ENCODE data around the gene MEGF11.

Gene MEGF11

DNA sequence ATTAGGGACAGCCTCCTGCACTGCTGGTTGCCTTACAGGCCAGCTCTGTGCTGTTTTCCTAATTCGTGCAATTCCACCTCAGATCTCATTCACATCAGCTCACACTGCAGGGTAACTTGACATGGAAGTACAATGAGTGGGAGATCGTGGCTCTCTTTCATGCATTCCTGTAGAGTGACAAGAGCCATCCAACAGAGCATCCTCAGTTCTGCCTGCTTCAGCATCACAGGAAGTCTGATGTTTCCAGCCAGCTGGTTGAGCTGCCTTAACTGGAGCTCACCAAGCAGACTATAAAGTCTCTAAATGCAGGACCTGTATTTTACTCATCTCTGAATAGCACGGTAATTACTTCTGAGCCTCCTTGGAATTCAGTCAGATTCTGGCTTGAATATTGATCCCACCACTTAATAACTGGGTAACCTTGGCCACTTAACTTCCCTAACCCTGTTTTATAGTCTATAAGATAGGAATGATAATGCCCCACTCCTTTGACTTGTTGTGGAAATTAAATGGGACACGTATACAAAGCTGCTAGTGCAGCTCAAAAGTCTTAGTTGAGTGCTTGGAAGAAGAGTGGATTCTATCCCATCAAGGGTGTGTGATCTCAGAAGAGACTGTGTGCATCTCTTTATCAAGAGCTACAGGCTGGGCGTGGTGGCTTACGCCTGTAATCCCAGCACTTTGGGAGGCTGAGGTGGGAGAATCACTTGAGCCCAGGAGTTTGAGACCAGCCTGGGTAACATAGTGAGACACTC, 38.4 kb upstream of the MEGF11 start:
- no peaks in the 10 kb centered on the region for H3K36me3 ChIP-seq (ENCODE audit: control insufficient read depth, insufficient read depth, low read length)
- H3K27me3 ChIP-seq (ENCODE audit: control insufficient read depth, insufficient read depth, low read length, poor library complexity, severe bottlenecking), result peaks cover 32% of the 10 kb centered on the region
- H3K9me3 ChIP-seq (ENCODE audit: control insufficient read depth, low read length), result no peaks in the 10 kb centered on the region
- H3K27ac ChIP-seq (ENCODE audit: insufficient read depth, low read depth, low read length, poor library complexity, severe bottlenecking), result no peak overlapping the region
- 70 to 72% methylated on average over 6 of the region's 6 CpGs for WGBS, 2 experiments
- peaks cover 6% of the 10 kb centered on the region for H3K4me1 ChIP-seq (ENCODE audit: control insufficient read depth, insufficient read depth, low read length)
- H3K4me3 ChIP-seq (ENCODE audit: insufficient read depth, low read depth, low read length), result no peak overlapping the region

DNA sequence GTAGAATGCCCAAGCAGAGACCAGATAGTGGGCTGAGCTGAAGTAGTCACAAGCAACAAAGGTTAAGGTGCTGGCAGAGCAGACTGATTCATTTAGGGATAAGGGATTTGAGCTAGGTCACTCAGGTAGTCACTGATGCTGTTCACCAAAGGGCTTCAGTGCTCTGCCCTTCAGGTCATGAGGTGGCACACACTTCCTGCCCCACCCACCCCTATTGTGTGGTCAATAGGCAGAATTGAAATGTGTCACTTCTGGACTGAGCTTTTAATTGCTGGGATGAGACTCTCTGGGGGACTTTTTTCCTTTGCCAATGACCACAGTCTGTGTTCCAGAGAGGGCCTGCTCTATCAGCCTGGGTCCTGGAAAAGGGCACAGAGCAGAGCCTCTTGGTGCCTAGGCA, 37.0 kb upstream of the MEGF11 start:
- no peaks in the 10 kb centered on the region for H3K9me3 ChIP-seq (ENCODE audit: control insufficient read depth, low read length)
- H3K27ac ChIP-seq (ENCODE audit: insufficient read depth, low read depth, low read length, poor library complexity, severe bottlenecking), result no peak overlapping the region
- H3K4me1 ChIP-seq (ENCODE audit: control insufficient read depth, insufficient read depth, low read length), result peaks cover 6% of the 10 kb centered on the region
- no peak overlapping the region for H3K4me3 ChIP-seq (ENCODE audit: insufficient read depth, low read depth, low read length)
- no peaks in the 10 kb centered on the region for H3K36me3 ChIP-seq (ENCODE audit: control insufficient read depth, insufficient read depth, low read length)
- H3K27me3 ChIP-seq (ENCODE audit: control insufficient read depth, insufficient read depth, low read length, poor library complexity, severe bottlenecking), result peaks cover 27% of the 10 kb centered on the region

DNA sequence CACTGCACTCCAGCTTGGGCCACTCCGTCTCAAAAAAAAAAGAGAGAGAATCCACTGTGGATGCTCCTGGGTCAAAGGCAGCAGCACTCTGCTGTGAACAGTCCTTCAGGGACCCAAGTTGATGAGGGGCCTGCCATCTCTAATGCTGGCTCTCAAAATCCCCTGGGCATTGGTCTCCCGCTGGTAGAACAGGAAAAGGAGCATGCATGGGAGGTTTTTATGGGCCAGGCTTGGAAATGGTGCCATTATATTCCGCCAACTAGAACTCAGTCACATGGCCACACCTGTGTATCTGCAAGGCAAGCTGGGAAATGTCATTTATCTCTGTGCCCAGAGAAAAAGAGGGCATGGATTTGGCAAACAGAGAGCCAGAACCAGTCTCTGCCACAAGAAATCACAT, 36.5 kb upstream of the MEGF11 start:
- Histone ChIP-seq H3K9me3 (ENCODE audit: control insufficient read depth, low read length) (no peaks in the 10 kb centered on the region), H3K27me3 (ENCODE audit: control insufficient read depth, insufficient read depth, low read length, poor library complexity, severe bottlenecking) (peaks cover 25% of the 10 kb centered on the region), H3K36me3 (ENCODE audit: control insufficient read depth, insufficient read depth, low read length) (no peaks in the 10 kb centered on the region), H3K4me3 (ENCODE audit: insufficient read depth, low read depth, low read length) (no peak overlapping the region), H3K27ac (ENCODE audit: insufficient read depth, low read depth, low read length, poor library complexity, severe bottlenecking) (no peak overlapping the region), H3K4me1 (ENCODE audit: control insufficient read depth, insufficient read depth, low read length) (peaks cover 6% of the 10 kb centered on the region)
- 94 to 95% methylated on average over 3 of the region's 3 CpGs for WGBS, 2 experiments

DNA sequence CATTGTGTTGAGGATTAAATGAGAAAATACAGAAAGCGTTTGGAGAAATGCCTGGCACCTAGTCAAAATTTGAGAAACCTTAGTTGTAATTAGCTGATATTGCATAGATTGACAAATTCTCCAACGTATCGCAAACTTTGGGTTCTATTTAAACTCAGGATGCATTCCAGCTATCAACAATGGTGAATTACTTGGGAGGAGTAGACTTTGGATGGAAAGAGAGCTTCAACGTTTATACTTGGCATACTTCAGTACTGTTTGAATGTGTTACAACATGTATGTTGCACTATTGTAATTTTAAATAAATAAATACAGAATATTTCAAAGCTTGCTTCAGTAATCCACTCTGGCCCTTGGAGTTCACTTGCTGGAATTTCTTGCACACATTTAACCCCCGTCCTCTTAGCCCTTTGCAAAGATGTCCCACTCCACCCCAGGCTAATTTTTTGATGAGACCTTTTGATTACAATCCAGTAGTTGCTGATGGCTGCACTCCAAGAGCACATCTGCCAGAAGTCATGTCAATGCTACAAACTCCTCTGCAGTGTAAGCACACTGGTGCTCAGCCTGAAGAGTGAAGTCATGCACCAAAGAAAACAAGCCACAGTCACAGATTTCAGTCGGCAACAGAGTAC, 35.1 kb upstream of the MEGF11 start:
- Histone ChIP-seq H3K27me3 (ENCODE audit: control insufficient read depth, insufficient read depth, low read length, poor library complexity, severe bottlenecking) (peaks cover 14% of the 10 kb centered on the region), H3K4me3 (ENCODE audit: insufficient read depth, low read depth, low read length) (no peak overlapping the region), H3K27ac (ENCODE audit: insufficient read depth, low read depth, low read length, poor library complexity, severe bottlenecking) (no peak overlapping the region), H3K36me3 (ENCODE audit: control insufficient read depth, insufficient read depth, low read length) (no peaks in the 10 kb centered on the region), H3K4me1 (ENCODE audit: control insufficient read depth, insufficient read depth, low read length) (no peaks in the 10 kb centered on the region), H3K9me3 (ENCODE audit: control insufficient read depth, low read length) (no peaks in the 10 kb centered on the region)
- 85 to 91% methylated on average over 6 of the region's 6 CpGs for WGBS, 2 experiments

DNA sequence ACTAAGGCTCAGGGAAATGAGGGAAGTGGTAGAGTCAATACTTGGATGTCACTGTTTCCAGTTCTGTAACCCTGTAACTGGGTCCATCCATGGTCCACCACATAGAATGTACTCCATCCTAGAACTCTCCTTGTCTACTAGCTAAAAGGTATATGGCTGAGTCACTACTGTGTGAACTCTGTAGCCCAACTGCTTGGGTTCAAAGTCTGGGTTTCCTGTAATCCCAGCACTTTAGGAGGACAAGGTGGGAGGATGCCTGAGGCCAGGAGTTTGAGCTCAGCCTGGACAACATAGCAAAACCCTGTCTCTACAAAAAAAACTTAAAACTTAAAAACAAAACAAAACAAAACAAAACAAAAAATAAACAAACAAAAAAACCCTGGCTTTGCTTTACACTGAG, 34.5 kb upstream of the MEGF11 start:
- no peaks in the 10 kb centered on the region for H3K36me3 ChIP-seq (ENCODE audit: control insufficient read depth, insufficient read depth, low read length)
- no peaks in the 10 kb centered on the region for H3K9me3 ChIP-seq (ENCODE audit: control insufficient read depth, low read length)
- H3K4me3 ChIP-seq (ENCODE audit: insufficient read depth, low read depth, low read length), result no peak overlapping the region

DNA sequence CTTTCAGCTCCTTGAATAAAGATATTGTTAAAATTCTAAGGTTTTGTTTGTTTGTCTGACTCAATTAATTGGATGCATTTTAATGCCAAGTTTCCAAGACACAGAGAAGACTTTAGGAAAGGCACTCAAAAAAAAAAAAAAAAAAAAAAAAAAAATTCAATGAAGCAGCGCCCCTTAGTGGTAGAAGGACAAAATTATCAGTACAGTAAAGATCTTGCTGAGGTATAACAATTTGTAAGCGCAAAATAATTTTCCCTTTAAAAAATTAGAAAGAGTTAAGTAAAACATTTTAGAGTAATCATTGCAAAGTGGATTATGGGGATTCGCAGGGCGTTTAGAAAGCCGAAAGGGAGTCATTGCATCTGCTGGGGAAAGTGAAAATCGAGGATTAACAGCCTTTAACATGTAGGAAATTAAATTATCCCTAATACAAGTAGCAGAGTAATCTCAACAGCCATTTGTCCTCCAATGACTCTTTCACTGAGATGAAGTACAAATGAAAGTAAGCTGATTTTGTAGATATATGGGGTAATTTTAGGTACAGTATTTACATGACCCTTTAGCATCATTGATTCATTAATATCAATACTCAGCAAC, 34.0 kb upstream of the MEGF11 start:
- H3K27me3 ChIP-seq (ENCODE audit: control insufficient read depth, insufficient read depth, low read length, poor library complexity, severe bottlenecking), result peaks cover 6% of the 10 kb centered on the region
- no peaks in the 10 kb centered on the region for H3K4me1 ChIP-seq (ENCODE audit: control insufficient read depth, insufficient read depth, low read length)
- H3K36me3 ChIP-seq (ENCODE audit: control insufficient read depth, insufficient read depth, low read length), result no peaks in the 10 kb centered on the region
- H3K27ac ChIP-seq (ENCODE audit: insufficient read depth, low read depth, low read length, poor library complexity, severe bottlenecking), result no peak overlapping the region
- 20 to 26% methylated on average over 4 to 6 of the region's 6 CpGs for WGBS, 2 experiments
- no peak overlapping the region for H3K4me3 ChIP-seq (ENCODE audit: insufficient read depth, low read depth, low read length)
- no peaks in the 10 kb centered on the region for H3K9me3 ChIP-seq (ENCODE audit: control insufficient read depth, low read length)

More for the DNA sequence above, 34.5 kb upstream of the MEGF11 start:
- Histone ChIP-seq H3K27me3 (ENCODE audit: control insufficient read depth, insufficient read depth, low read length, poor library complexity, severe bottlenecking) (peaks cover 12% of the 10 kb centered on the region), H3K27ac (ENCODE audit: insufficient read depth, low read depth, low read length, poor library complexity, severe bottlenecking) (no peak overlapping the region), H3K4me1 (ENCODE audit: control insufficient read depth, insufficient read depth, low read length) (no peaks in the 10 kb centered on the region)

DNA sequence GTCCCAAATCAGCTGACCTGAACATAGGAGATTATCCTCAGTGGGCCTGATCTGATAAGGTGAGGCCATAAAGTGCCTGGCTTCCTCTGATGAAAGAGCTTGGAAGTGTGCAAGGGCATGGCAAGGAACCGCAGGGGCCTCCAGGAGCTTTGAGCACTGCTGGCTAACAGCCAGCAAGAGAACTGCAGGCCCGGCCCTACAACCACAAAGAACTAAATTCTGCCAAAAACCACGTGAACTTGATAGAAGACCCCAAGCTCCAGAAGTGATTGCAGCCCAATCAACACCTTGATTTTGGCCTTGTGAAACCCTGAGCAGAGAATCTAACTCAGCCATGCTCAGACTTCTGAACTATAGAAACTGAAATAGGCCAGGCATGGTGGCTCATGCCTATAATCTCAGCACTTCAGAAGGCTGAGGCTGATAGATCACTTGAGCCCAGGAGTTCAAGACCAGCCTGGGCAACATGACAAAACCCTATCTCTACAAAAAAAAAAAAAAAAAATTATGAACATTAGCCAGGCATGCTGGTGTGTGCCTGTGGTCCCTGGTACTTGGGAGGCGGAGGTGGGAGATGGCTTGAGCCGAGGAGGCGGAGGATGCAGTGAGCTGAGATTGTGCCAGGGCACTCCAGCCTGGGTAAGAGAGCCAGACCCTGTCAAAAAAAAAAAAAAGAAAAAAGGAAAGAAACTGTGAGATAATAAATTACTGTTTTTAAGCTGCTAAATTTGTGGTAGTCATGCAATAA, 32.2 kb upstream of the MEGF11 start:
- Histone ChIP-seq H3K27me3 (ENCODE audit: control insufficient read depth, insufficient read depth, low read length, poor library complexity, severe bottlenecking) (no peaks in the 10 kb centered on the region), H3K4me1 (ENCODE audit: control insufficient read depth, insufficient read depth, low read length) (no peaks in the 10 kb centered on the region), H3K4me3 (ENCODE audit: insufficient read depth, low read depth, low read length) (no peak overlapping the region), H3K27ac (ENCODE audit: insufficient read depth, low read depth, low read length, poor library complexity, severe bottlenecking) (no peak overlapping the region), H3K9me3 (ENCODE audit: control insufficient read depth, low read length) (no peaks in the 10 kb centered on the region), H3K36me3 (ENCODE audit: control insufficient read depth, insufficient read depth, low read length) (no peaks in the 10 kb centered on the region)
- WGBS, 2 experiments, result 89% methylated on average over 6 of the region's 6 CpGs

DNA sequence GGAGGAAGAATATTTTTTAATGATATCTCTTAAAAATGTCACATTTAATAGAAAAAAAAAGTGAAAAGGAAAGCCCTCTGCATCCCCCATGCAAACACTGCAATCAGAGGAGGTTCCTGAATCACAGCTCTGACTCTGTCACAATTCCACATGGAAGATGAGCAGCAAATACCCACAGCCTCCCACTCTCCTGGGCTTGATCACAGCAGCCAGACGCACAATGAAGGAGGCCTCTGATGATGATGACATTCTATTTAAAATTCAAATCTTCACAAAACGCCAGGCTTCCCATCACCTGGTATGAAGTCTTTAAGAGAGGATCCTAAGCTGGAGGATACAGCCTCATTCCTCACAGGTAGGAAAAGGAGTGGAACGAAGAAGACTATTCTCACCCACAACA, 30.7 kb upstream of the MEGF11 start:
- WGBS, 2 experiments, result 67 to 80% methylated on average over 2 to 3 of the region's 3 CpGs
- H3K36me3 ChIP-seq (ENCODE audit: control insufficient read depth, insufficient read depth, low read length), result no peaks in the 10 kb centered on the region
- no peaks in the 10 kb centered on the region for H3K4me1 ChIP-seq (ENCODE audit: control insufficient read depth, insufficient read depth, low read length)
- no peaks in the 10 kb centered on the region for H3K27me3 ChIP-seq (ENCODE audit: control insufficient read depth, insufficient read depth, low read length, poor library complexity, severe bottlenecking)
- H3K4me3 ChIP-seq (ENCODE audit: insufficient read depth, low read depth, low read length), result no peak overlapping the region
- no peak overlapping the region for H3K27ac ChIP-seq (ENCODE audit: insufficient read depth, low read depth, low read length, poor library complexity, severe bottlenecking)
- no peaks in the 10 kb centered on the region for H3K9me3 ChIP-seq (ENCODE audit: control insufficient read depth, low read length)

DNA sequence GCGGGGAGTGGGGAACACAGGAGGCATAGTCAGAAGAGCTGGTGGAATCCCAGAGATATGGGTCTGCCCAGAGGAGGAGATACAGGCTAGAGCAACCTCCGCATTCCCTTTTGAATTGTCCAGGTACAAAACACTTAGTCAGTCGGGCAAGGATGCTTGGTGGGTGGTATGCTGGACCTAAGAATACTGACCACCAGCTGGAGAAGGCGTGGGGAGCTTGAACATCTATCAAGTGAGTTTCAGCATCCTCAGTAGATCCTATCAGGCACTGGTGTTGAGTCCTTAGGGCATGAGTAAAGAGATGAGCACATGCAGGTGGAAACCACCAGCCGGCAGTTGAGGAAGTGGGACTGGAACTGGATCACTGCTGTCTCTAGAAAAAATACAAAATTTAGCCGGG, 25.1 kb upstream of the MEGF11 start:
- Histone ChIP-seq H3K36me3 (ENCODE audit: control insufficient read depth, insufficient read depth, low read length) (no peaks in the 10 kb centered on the region), H3K27ac (ENCODE audit: insufficient read depth, low read depth, low read length, poor library complexity, severe bottlenecking) (no peak overlapping the region), H3K9me3 (ENCODE audit: control insufficient read depth, low read length) (no peaks in the 10 kb centered on the region), H3K4me1 (ENCODE audit: control insufficient read depth, insufficient read depth, low read length) (peaks cover 7% of the 10 kb centered on the region), H3K4me3 (ENCODE audit: insufficient read depth, low read depth, low read length) (no peak overlapping the region), H3K27me3 (ENCODE audit: control insufficient read depth, insufficient read depth, low read length, poor library complexity, severe bottlenecking) (no peaks in the 10 kb centered on the region)
- 96% methylated on average over 6 of the region's 6 CpGs for WGBS, 2 experiments

DNA sequence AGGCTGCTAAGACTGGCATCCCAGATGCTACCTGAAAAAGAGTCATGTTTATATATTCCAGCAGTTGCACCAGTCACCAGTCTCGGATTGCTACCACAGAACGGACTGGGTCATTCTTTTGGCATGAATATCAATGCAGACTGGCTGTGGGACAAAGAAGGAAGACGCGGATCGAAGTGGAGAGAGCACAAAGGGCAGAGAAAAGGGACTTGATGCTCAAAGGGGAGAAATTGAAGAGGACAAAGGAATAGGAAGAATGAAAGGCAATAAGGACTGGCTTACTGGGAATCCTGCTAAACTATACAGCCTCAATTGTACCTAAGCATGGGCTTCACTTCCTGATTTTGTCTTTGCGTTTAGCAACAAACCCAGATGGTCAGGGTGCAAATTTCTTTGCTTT, 24.5 kb upstream of the MEGF11 start:
- Histone ChIP-seq H3K4me3 (ENCODE audit: insufficient read depth, low read depth, low read length) (no peak overlapping the region), H3K27me3 (ENCODE audit: control insufficient read depth, insufficient read depth, low read length, poor library complexity, severe bottlenecking) (no peaks in the 10 kb centered on the region), H3K4me1 (ENCODE audit: control insufficient read depth, insufficient read depth, low read length) (peaks cover 7% of the 10 kb centered on the region), H3K9me3 (ENCODE audit: control insufficient read depth, low read length) (no peaks in the 10 kb centered on the region), H3K36me3 (ENCODE audit: control insufficient read depth, insufficient read depth, low read length) (no peaks in the 10 kb centered on the region), H3K27ac (ENCODE audit: insufficient read depth, low read depth, low read length, poor library complexity, severe bottlenecking) (peak overlapping the region; percentile 26)
- WGBS, 2 experiments, result 58 to 65% methylated on average over 6 of the region's 6 CpGs
